ENCODE data around the gene SEPTIN1.

The SEPTIN1 gene

GRCh38 chr16:30416047-30416603 is 33.8 kb upstream of the SEPTIN1 start:
- Histone ChIP-seq H3K4me3 (ENCODE audit: low read length) (no peak overlapping the region), H3K4me1 (ENCODE audit: insufficient read depth, low read length) (0 out of 2 replicates have a peak, but pooled peaks cover 4% of the 10 kb centered on the region), H3K9ac (ENCODE audit: low read depth, low read length) (no peak overlapping the region), H3K27me3 (ENCODE audit: insufficient read depth, low read length) (no peaks in the 10 kb centered on the region), H3K27ac (ENCODE audit: low read depth, low read length) (no peak overlapping the region), H3K9me3 (ENCODE audit: insufficient read depth, low read depth, low read length) (no peaks in the 10 kb centered on the region), H3K36me3 (ENCODE audit: insufficient read depth, low read length) (peaks cover 43% of the 10 kb centered on the region)
- WGBS, result 88% methylated on average over 4 of the region's 4 CpGs

- Histone ChIP-seq H3K9ac (ENCODE audit: low read depth, low read length) (no peak overlapping the region), H3K27ac (ENCODE audit: low read depth, low read length) (no peak overlapping the region), H3K4me1 (ENCODE audit: insufficient read depth, low read length) (0 out of 2 replicates have a peak, but pooled peaks cover 4% of the 10 kb centered on the region), H3K9me3 (ENCODE audit: insufficient read depth, low read depth, low read length) (no peaks in the 10 kb centered on the region), H3K36me3 (ENCODE audit: insufficient read depth, low read length) (peaks cover 41% of the 10 kb centered on the region), H3K27me3 (ENCODE audit: insufficient read depth, low read length) (no peaks in the 10 kb centered on the region), H3K4me3 (ENCODE audit: low read length) (no peak overlapping the region)
- WGBS, result 94% methylated on average over 4 of the region's 5 CpGs
Observed at GRCh38 chr16:30414159-30414558, 31.8 kb upstream of the SEPTIN1 start.

DNA sequence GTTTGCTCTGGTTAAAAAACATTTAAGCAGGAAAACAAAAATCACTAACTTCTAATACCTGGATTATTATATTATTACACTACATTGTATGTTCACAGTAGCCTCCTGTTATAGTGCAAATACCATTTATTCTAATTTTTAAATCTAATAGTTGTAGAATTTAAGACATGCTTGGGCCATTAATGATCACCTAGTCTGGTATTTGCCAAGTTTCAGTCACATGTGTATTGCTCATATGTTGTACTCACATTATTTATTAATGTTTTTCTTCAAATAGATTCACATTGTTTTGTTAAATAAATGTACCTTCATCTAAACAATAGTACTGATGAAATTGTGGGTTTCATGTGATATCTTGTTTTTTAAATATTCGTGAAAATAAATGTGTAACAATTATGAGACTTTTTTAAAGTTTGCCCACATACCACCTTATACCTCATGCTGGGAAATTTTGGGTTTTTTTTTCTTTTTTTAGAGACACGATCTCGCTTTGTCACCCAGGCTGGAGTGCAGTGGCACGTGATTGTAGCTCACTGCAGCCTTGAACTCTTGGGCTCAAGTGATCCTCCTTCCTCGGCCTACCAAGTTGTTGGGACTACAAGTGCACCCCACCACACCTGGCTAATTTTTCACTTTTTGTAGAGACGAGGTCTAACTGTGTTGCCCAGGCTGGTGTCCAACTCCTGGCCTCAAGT is 30.9 kb upstream of the SEPTIN1 start:
- Histone ChIP-seq H3K4me3 (ENCODE audit: low read length) (no peak overlapping the region), H3K27ac (ENCODE audit: low read depth, low read length) (no peak overlapping the region), H3K4me1 (ENCODE audit: insufficient read depth, low read length) (0 out of 2 replicates have a peak, but pooled peaks cover 3% of the 10 kb centered on the region), H3K9me3 (ENCODE audit: insufficient read depth, low read depth, low read length) (no peaks in the 10 kb centered on the region), H3K9ac (ENCODE audit: low read depth, low read length) (no peak overlapping the region), H3K36me3 (ENCODE audit: insufficient read depth, low read length) (peaks cover 41% of the 10 kb centered on the region), H3K27me3 (ENCODE audit: insufficient read depth, low read length) (no peaks in the 10 kb centered on the region)
- 94% methylated on average over 5 of the region's 6 CpGs for WGBS

DNA sequence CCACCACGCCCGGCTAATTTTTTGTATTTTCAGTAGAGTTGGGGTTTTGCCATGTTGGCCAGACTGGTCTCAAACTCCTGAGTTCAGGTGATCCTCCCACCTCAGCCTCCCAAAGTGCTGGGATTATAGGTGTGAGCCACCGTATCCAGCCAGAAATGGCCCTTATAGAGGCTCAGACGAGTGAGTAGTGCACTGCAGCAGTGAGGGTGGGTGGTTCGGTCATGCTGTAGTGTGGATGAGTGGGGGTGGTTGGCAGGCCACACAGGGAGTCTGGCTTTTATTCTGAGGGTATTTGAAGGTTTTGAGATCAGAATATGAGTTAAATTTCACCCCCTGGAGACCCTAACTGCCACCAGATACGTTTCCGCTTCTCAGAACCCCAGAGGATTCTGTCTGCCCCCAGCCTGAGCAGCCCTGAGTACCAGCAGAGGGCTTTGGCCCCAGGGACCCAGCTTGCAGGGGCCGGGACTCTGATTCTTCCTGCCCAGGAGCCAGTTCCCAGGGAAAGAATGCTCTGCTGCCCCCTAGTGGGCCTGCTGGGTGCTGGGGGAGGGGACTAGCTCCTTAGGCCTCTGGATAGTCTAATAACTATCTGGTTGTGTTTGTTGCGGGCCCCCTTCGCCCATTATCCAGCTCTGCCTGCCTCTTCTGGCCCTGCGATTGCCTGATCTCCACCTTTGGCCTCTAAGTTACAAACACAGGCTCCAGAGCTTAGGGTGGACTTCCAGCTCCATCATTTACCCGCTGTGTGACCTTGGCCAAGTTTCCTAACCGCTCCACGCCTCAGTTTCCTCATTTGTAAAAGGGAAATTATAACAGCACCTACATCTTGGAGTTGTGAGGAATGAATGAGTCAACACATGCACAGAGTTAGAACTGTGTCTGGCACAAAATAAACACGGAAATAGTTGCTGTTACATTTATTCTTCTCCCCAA is 27.0 kb upstream of the SEPTIN1 start:
- H3K4me3 ChIP-seq (ENCODE audit: low read length), result no peak overlapping the region
- H3K4me1 ChIP-seq (ENCODE audit: insufficient read depth, low read length), result 0 out of 2 replicates have a peak, but pooled peaks cover 5% of the 10 kb centered on the region
- no peak overlapping the region for H3K9ac ChIP-seq (ENCODE audit: low read depth, low read length)
- peak overlapping the region; percentile 36; the same call in 1 of the 2 replicates for H3K27ac ChIP-seq (ENCODE audit: low read depth, low read length)
- no peaks in the 10 kb centered on the region for H3K27me3 ChIP-seq (ENCODE audit: insufficient read depth, low read length)
- peaks cover 40% of the 10 kb centered on the region for H3K36me3 ChIP-seq (ENCODE audit: insufficient read depth, low read length)
- WGBS, result 70% methylated on average over 14 of the region's 15 CpGs
- H3K9me3 ChIP-seq (ENCODE audit: insufficient read depth, low read depth, low read length), result no peaks in the 10 kb centered on the region

- H3K36me3 ChIP-seq (ENCODE audit: insufficient read depth, low read length), result peaks cover 26% of the 10 kb centered on the region
- no peaks in the 10 kb centered on the region for H3K27me3 ChIP-seq (ENCODE audit: insufficient read depth, low read length)
- H3K27ac ChIP-seq (ENCODE audit: low read depth, low read length), result peak overlapping the region; percentile 94
- H3K4me1 ChIP-seq (ENCODE audit: insufficient read depth, low read length), result 0 out of 2 replicates have a peak, but pooled peaks cover 5% of the 10 kb centered on the region
- peak overlapping the region; percentile 93 for H3K9ac ChIP-seq (ENCODE audit: low read depth, low read length)
- H3K9me3 ChIP-seq (ENCODE audit: insufficient read depth, low read depth, low read length), result no peaks in the 10 kb centered on the region
- peak overlapping the region; percentile 91 for H3K4me3 ChIP-seq (ENCODE audit: low read length)
- 15% methylated on average over 14 of the region's 19 CpGs for WGBS
Observed at GRCh38 chr16:30407804-30408534, 25.6 kb upstream of the SEPTIN1 start.

DNA sequence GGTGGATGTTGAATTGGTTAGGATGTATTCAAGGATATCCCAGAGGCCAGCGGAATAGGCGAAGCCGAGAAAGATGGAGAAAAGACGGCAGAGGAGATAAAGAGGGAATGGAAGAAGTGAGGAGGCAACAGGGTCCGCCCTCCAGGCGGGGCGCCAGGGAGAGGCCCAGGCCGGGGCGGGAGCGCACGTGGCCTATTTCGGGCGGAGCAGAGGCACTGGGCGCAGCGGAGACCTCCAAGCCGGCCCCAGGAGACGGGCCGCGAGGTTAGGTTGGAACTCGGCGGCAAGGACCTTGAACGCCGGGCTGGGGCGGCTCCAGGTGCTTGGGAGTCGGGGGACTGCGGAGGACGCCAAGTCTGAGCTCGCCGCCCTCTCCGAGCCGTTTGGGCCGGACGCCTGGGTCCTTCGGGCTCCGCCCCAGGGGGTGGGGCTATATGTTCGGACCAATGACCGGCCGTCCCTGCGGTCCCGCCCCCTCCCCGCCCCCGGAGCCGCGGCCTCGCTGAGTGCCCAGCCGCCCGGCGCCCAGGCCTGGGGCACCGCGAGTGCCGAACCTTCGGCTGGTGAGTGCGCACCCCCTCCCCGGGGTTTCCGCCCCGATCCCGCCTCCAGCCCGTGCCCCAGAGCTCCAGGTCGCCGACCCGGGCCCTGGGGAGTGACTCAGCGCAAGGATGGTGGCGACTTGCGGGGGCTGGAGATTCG is 24.9 kb upstream of the SEPTIN1 start, which contains the start of gene ZNF771:
Gene ZNF771 (plus strand): TSS at position 505 of the 702 bp plus-strand sequence. CDS start 448 bp downstream, outside the sequence.
- Histone ChIP-seq H3K9ac (ENCODE audit: low read depth, low read length) (peak within 1 kb of the TSS; percentile 93), H3K4me1 (ENCODE audit: insufficient read depth, low read length) (0 out of 2 replicates have a peak, but pooled peaks cover 5% of the 10 kb centered on the region), H3K9me3 (ENCODE audit: insufficient read depth, low read depth, low read length) (no peaks in the 10 kb centered on the region), H3K27ac (ENCODE audit: low read depth, low read length) (peak within 1 kb of the TSS; percentile 94), H3K27me3 (ENCODE audit: insufficient read depth, low read length) (no peaks in the 10 kb centered on the region), H3K36me3 (ENCODE audit: insufficient read depth, low read length) (peaks cover 19% of the 10 kb centered on the region), H3K4me3 (ENCODE audit: low read length) (peak within 1 kb of the TSS; percentile 91)
- 1% methylated on average over 65 of the region's 65 CpGs for WGBS

DNA sequence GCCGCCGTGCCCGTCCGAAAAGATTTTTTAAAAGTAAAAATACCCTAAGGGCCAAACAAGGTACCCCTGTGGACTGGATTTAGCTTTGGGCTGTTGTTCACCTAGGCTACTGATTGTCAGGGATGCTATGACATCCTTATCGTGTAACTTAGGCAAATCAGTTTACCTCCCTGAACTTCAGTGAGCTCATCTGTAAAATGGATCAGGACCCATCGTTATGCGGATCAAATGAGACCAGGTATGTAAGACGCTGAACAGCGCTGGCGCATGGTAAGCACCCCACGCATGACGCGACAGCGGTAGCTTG is 24.4 kb upstream of the SEPTIN1 start:
- Histone ChIP-seq H3K27me3 (ENCODE audit: insufficient read depth, low read length) (no peaks in the 10 kb centered on the region), H3K4me1 (ENCODE audit: insufficient read depth, low read length) (0 out of 2 replicates have a peak, but pooled peaks cover 5% of the 10 kb centered on the region), H3K36me3 (ENCODE audit: insufficient read depth, low read length) (peaks cover 14% of the 10 kb centered on the region), H3K27ac (ENCODE audit: low read depth, low read length) (peak overlapping the region; percentile 94), H3K9ac (ENCODE audit: low read depth, low read length) (peak overlapping the region; percentile 93), H3K4me3 (ENCODE audit: low read length) (peak overlapping the region; percentile 91), H3K9me3 (ENCODE audit: insufficient read depth, low read depth, low read length) (no peaks in the 10 kb centered on the region)
- WGBS, result 41% methylated on average over 14 of the region's 14 CpGs

DNA sequence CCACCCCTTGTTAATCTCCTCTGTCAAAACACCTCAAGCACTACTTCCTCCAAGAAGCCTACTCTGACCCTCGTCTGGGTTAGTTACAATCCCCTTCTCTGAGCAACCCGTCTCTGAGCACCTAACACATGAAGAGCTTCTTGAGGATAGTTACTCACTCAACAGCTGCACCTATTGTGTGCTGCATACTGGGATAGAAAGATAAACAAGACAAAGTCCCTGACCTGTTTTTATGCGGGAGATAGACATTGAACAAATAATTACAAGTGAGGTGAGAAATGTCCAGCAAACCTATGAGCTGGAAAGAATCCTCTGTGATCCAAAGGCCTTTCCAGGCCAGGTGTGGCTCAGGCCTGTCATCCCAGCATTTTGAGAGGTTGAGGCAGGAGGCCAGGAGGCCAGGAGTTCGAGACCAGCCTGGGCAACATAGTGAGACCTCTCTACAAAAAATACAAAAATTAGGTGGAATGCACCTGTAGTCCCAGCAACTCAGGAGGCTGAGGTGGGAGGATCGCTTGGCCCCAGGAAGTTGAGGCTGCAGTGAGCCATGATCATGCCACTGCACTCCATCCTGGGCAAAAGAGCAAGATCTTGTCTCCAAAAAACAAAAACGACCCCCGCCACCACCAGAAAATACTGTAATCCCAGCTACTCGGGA is 19.5 kb upstream of the SEPTIN1 start:
- H3K36me3 ChIP-seq (ENCODE audit: insufficient read depth, low read length), result peaks cover 25% of the 10 kb centered on the region
- H3K4me3 ChIP-seq (ENCODE audit: low read length), result no peak overlapping the region
- H3K4me1 ChIP-seq (ENCODE audit: insufficient read depth, low read length), result peaks cover 12% of the 10 kb centered on the region; the same call in 1 of the 2 replicates
- H3K9ac ChIP-seq (ENCODE audit: low read depth, low read length), result no peak overlapping the region
- no peak overlapping the region for H3K27ac ChIP-seq (ENCODE audit: low read depth, low read length)
- WGBS, result 89% methylated on average over 8 of the region's 8 CpGs
- no peaks in the 10 kb centered on the region for H3K27me3 ChIP-seq (ENCODE audit: insufficient read depth, low read length)
- H3K9me3 ChIP-seq (ENCODE audit: insufficient read depth, low read depth, low read length), result no peaks in the 10 kb centered on the region

DNA sequence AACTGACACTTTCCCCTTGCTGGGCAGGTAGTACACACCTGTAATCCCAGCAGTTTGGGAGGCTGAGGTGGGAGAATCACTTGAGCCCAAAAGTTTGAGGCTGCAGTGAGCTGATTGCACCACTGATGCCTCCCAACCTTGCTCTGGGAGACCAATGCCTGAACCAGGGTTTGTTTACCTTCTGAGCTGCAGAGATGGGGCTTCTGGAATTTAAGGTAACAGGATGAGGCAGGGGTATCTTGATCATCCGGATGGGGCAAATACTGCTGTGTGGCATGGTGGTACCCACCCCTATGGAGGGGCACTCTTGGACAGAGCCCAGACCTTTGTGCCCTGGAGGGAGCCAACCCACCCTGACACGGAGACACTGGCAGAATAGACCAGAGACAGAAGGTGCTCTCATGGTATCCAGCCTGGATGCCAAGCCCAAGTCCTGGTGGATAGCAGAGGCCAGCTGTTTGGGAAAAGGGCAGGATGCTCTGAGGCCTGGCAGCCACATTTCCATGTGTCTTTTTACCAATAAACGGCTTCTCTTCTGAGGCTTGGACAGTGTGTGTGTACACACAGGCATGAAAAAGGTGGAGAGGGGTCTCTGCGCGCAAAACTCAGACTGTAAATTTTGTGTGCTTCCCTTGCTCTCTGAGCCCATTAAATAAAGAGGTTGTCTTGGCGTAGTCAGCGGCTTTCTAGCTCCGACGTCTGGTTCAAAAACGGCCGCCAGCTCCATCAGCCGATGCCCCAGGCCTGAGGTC is 17.2 kb upstream of the SEPTIN1 start:
- Histone ChIP-seq H3K4me1 (ENCODE audit: insufficient read depth, low read length) (peaks cover 17% of the 10 kb centered on the region; the same call in 1 of the 2 replicates), H3K4me3 (ENCODE audit: low read length) (peak overlapping the region; percentile 56), H3K27ac (ENCODE audit: low read depth, low read length) (peak overlapping the region; percentile 99), H3K9me3 (ENCODE audit: insufficient read depth, low read depth, low read length) (no peaks in the 10 kb centered on the region), H3K27me3 (ENCODE audit: insufficient read depth, low read length) (no peaks in the 10 kb centered on the region), H3K9ac (ENCODE audit: low read depth, low read length) (peak overlapping the region; percentile 91), H3K36me3 (ENCODE audit: insufficient read depth, low read length) (peaks cover 29% of the 10 kb centered on the region)
- 23% methylated on average over 12 of the region's 12 CpGs for WGBS
